ENCODE results near the gene RAB39A. TPM values are rescaled to one million over a fixed set of nuclear protein-coding genes. Genes with fewer than 3 reads are reported as not detected.

The RAB39A gene
- polyA plus RNA-seq, 2 of the 4 experiments (the other 2 are of a cell fraction) = 0.93 to 1.1 TPM

DNA sequence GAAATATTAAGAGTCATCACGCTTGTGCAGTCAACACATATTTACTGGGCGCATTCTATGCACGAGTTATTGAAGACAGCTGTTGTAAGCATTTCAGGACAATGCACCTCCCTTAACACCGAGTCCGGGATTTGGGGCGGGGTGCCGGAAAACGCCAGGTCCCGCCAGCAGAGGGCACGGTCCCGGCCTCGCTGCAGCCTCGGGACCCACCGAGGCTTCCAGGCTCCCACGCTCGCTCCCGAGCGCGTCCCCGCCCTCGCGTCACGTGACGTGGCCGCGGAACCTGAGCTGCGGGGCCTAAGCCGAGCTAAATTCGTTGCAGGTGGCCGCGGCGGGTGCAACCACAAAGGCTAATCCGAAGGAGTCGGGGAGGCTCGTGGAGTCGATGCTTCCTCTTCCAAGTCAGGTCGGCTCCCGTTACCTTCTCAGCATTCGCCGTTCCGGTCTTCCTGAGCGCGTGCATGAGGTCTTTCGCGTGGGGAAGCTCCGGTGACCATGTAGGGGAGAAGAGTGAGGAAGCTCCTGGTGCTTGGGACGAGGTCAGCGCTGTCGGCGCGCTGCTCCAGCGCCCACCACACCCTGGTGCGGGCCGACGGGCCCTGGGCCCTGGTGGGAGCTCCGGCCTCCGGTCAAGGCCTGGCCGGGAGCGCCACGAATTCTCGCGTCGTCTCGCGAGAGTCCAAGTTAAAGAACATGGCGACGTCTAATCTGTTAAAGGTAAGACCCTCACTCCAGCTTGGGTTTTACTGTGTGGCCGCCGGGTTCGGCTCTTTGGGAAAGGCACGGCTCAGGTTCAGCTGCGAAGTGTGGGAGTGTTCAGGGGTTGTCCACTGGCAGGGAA, 80.6 kb downstream of the RAB39A start, which contains the start of gene CUL5 (continued):
- TF ChIP-seq, protein P1, sequence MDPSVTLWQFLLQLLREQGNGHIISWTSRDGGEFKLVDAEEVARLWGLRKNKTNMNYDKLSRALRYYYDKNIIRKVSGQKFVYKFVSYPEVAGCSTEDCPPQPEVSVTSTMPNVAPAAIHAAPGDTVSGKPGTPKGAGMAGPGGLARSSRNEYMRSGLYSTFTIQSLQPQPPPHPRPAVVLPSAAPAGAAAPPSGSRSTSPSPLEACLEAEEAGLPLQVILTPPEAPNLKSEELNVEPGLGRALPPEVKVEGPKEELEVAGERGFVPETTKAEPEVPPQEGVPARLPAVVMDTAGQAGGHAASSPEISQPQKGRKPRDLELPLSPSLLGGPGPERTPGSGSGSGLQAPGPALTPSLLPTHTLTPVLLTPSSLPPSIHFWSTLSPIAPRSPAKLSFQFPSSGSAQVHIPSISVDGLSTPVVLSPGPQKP (IDR thresholded peaks at IDR 0.05; ENCODE audit: low read depth, low read length) = no peak
- no peak for TF ChIP-seq SREBF2 (IDR thresholded peaks at IDR 0.05)
- TF ChIP-seq ZNF302 (CRISPR knock-in tag; IDR thresholded peaks at IDR 0.05) = no peak
- TF ChIP-seq NR3C1 (IDR thresholded peaks at IDR 0.05) = no peak
- TF ChIP-seq POLR2A (IDR thresholded peaks at IDR 0.05; ENCODE audit: low read length) = peak; percentile 68; the same call in 1 of the 2 replicates
- TF ChIP-seq, protein P2, sequence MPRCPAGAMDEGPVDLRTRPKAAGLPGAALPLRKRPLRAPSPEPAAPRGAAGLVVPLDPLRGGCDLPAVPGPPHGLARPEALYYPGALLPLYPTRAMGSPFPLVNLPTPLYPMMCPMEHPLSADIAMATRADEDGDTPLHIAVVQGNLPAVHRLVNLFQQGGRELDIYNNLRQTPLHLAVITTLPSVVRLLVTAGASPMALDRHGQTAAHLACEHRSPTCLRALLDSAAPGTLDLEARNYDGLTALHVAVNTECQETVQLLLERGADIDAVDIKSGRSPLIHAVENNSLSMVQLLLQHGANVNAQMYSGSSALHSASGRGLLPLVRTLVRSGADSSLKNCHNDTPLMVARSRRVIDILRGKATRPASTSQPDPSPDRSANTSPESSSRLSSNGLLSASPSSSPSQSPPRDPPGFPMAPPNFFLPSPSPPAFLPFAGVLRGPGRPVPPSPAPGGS (IDR thresholded peaks at IDR 0.05) = 0 out of 3 replicates have a peak, but pooled peaks have one; percentile 44
- no peak for TF ChIP-seq POLR2AphosphoS2 (conservative IDR thresholded peaks at IDR 0.05; ENCODE audit: low read length)
- TF ChIP-seq USF2 (IDR thresholded peaks at IDR 0.05) = peak; percentile 95
- TF ChIP-seq, protein P3, sequence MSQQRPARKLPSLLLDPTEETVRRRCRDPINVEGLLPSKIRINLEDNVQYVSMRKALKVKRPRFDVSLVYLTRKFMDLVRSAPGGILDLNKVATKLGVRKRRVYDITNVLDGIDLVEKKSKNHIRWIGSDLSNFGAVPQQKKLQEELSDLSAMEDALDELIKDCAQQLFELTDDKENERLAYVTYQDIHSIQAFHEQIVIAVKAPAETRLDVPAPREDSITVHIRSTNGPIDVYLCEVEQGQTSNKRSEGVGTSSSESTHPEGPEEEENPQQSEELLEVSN (IDR thresholded peaks at IDR 0.05; ENCODE audit: borderline replicate concordance, low read depth) = no peak
- no peak for TF ChIP-seq ZSCAN20 (CRISPR knock-in tag; IDR thresholded peaks at IDR 0.05)
- TF ChIP-seq TFCP2L1 (CRISPR knock-in tag; IDR thresholded peaks at IDR 0.05) = no peak
- no peak for TF ChIP-seq NPAS2 (CRISPR knock-in tag; IDR thresholded peaks at IDR 0.05; ENCODE audit: borderline replicate concordance)
- no peak for TF ChIP-seq HOXA7 (CRISPR knock-in tag; IDR thresholded peaks at IDR 0.05)
- peak; percentile 59; the same call in 1 of the 2 replicates for TF ChIP-seq CBX8 (IDR thresholded peaks at IDR 0.05)
- no peak for TF ChIP-seq EP300 (IDR thresholded peaks at IDR 0.05)
- TF ChIP-seq BHLHE40 (IDR thresholded peaks at IDR 0.05; ENCODE audit: low read depth, low read length) = peak; percentile 14; the same call in 1 of the 2 replicates
- TF ChIP-seq GATA3 (IDR thresholded peaks at IDR 0.05; ENCODE audit: borderline replicate concordance) = no peak
- no peak for TF ChIP-seq JUNB (IDR thresholded peaks at IDR 0.05)
- TF ChIP-seq HES2 (IDR thresholded peaks at IDR 0.05) = no peak
- no peak for TF ChIP-seq EHMT2 (IDR thresholded peaks at IDR 0.05; ENCODE audit: low read depth)
- no peak for TF ChIP-seq CHD4 (IDR thresholded peaks at IDR 0.05; ENCODE audit: borderline replicate concordance)
- no peak for TF ChIP-seq RNF2 (IDR thresholded peaks at IDR 0.05; ENCODE audit: borderline replicate concordance, low read depth)
- no peak; the same call in 1 of the 2 replicates for TF ChIP-seq MYC (IDR thresholded peaks at IDR 0.05; ENCODE audit: borderline replicate concordance, low read length)
- TF ChIP-seq FOSB (CRISPR knock-in tag; IDR thresholded peaks at IDR 0.05) = no peak
- TF ChIP-seq ESRRA (IDR thresholded peaks at IDR 0.05; ENCODE audit: borderline replicate concordance, low read length) = no peak
- TF ChIP-seq FOSL2 (IDR thresholded peaks at IDR 0.05) = no peak
- TF ChIP-seq FOSL2 (CRISPR knock-in tag; IDR thresholded peaks at IDR 0.05) = peak; percentile 13; the same call in 1 of the 2 replicates
- TF ChIP-seq PHF8 (IDR thresholded peaks at IDR 0.05; ENCODE audit: borderline replicate concordance, low read depth) = peak; percentile 100
- peak; percentile 90 for TF ChIP-seq CHD2 (IDR thresholded peaks at IDR 0.05; ENCODE audit: low read length, partially characterized antibody)

Data from A549 (cell line).